Large intestine (tissue), 3 donors: ENCODE results near the gene MAMLD1. TPM values are rescaled to one million over a fixed set of nuclear protein-coding genes. Genes with fewer than 3 reads are reported as not detected.

Source experiments
- DNase-seq, 2 donors: peaks; one replicate each; pipeline versions ENCODE4 v3.0.0 to v3.0.0-alpha.2; 2013
- H3K27ac ChIP-seq: one replicate; pipeline ENCODE4 v1.5.1; 2013; ENCODE audit warnings: low read length
- H3K27me3 ChIP-seq: 2 replicates; pipeline ENCODE4 v1.6.1; 2013; ENCODE audit warnings: low read length; ENCODE audit not compliant: control insufficient read depth, insufficient read depth
- H3K36me3 ChIP-seq: 2 replicates; pipeline ENCODE4 v1.6.1; 2013; ENCODE audit warnings: low read length; ENCODE audit not compliant: control insufficient read depth, insufficient read depth
- H3K4me1 ChIP-seq: one replicate; pipeline ENCODE4 v1.6.1; 2013; ENCODE audit warnings: low read length; ENCODE audit not compliant: control insufficient read depth, insufficient read depth
- H3K4me3 ChIP-seq: one replicate; pipeline ENCODE4 v1.5.1; 2013; ENCODE audit warnings: low read length
- H3K9me3 ChIP-seq: one replicate; pipeline ENCODE4 v1.6.1; 2013; ENCODE audit warnings: mild to moderate bottlenecking, low read depth, low read length, moderate library complexity; ENCODE audit not compliant: control insufficient read depth
- WGBS: methylation state at CpG from one replicate; pipeline ENCODE4 v1.1.5; 2013; ENCODE audit warnings: low lambda C conversion rate; ENCODE audit not compliant: insufficient coverage; 5-methylcytosine and 5-hydroxymethylcytosine counted together
- polyA plus RNA-seq: library from polyadenylated mRNA; unstranded; fragments of 120-200 nt; gene quantifications from one replicate; pipeline ENCODE4 v1.2.1, GENCODE V29; 2013

MAMLD1 gene
- polyA plus RNA-seq, 1 donor = 3.8 TPM

DNA sequence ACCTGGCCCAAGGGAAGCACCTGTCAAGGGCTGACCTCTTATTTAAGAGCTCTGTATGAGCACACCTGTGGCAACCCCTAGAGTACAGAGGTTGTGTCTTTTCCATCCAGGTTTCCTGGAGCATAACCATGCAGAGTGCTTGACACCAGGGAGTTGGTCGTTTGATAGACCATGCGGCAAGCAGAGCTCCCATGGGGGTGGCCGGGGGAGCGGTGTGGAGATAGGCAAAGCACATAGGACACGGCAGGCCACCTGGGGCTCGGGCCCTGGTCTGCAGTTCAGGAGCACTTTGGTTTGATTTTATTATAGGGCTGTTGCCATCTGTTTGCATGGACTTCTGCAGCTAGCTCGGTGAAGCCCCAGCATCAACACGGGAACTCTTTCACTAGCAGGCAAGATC is 110.3 kb downstream of the MAMLD1 start:
- Histone ChIP-seq H3K27ac (no peak overlapping the region), H3K9me3 (no peaks in the 10 kb centered on the region), H3K27me3 (no peaks in the 10 kb centered on the region), H3K4me1 (no peaks in the 10 kb centered on the region), H3K4me3 (no peak overlapping the region), H3K36me3 (no peaks in the 10 kb centered on the region)
- no peak for DNase-seq
- WGBS = no CpG with 5 or more reads among the region's 8 CpGs

DNA sequence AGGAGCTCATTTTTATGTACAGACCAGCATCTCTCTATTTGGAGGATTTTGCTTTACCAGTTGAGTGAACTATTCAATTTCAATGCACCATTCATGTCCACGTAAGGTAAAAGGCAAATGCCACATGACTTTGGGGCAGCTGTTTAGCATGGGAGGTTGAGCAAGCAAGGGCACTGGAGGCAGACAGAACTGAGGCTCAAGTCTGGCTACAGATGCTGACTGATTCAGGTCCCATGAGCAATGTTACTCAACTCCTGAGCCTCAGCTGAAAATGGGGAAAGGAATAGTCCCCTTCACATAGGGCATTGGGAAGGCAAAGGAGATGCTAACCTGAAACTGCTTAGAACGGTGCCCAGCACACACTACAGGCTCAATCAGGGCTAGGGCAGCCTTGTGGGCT is 112.3 kb downstream of the MAMLD1 start:
- Histone ChIP-seq H3K4me3 (no peak overlapping the region), H3K4me1 (no peaks in the 10 kb centered on the region), H3K9me3 (no peaks in the 10 kb centered on the region), H3K27ac (no peak overlapping the region), H3K27me3 (no peaks in the 10 kb centered on the region), H3K36me3 (no peaks in the 10 kb centered on the region)
- no peak for DNase-seq
- no CpG with 5 or more reads among the region's 2 CpGs for WGBS

DNA sequence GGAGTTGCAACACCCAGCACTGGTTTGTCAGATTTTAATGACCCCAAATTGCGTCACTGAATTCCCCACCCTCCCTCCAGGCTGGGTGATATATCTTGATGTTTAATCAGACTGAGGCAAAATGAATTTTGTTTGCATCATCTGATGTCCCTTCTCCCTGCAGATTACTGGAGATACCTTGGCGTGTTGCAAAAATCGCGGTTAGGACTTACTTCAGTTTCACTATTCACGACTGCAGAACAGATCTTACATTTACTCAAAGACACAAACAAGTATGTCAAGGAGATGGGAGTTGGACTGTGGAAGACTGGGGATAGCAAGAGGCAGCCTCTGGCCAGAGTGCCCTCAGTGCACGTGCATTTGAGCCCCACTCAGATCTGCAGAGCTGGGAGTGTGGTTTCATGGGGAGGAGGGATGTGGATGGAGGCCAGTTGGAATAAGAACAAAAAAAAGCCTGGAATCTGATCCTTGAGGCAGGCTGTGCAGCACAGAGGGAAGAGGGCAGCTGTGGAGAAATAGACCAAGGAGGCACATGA is 113.1 kb downstream of the MAMLD1 start:
- Histone ChIP-seq H3K4me1 (no peaks in the 10 kb centered on the region), H3K27ac (no peak overlapping the region), H3K9me3 (no peaks in the 10 kb centered on the region), H3K27me3 (no peaks in the 10 kb centered on the region), H3K36me3 (no peaks in the 10 kb centered on the region), H3K4me3 (no peak overlapping the region)
- no peak for DNase-seq
- WGBS = no CpG with 5 or more reads among the region's 6 CpGs

DNA sequence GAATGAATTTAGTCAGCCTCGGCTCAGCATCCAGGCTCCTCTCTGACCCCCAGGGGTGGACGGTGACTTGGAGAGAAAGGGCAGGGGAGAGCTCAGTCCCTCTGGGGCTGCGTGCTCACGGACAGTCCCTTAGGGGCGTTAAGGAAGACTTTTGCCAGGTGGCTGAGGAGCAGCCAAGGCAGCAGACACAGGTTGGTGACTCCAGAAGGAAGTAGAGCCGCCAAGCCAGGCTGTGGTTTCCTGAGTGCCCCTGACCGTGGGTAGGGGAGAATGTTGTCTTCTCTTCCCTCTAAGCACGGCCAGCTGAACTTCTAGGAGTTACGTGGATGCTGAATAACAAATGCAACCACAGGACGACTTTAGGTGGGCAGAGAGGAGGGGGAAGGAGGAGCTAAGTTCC is 114.3 kb downstream of the MAMLD1 start:
- Histone ChIP-seq H3K4me3 (no peak overlapping the region), H3K27me3 (no peaks in the 10 kb centered on the region)
- no CpG with 5 or more reads among the region's 10 CpGs for WGBS

DNA sequence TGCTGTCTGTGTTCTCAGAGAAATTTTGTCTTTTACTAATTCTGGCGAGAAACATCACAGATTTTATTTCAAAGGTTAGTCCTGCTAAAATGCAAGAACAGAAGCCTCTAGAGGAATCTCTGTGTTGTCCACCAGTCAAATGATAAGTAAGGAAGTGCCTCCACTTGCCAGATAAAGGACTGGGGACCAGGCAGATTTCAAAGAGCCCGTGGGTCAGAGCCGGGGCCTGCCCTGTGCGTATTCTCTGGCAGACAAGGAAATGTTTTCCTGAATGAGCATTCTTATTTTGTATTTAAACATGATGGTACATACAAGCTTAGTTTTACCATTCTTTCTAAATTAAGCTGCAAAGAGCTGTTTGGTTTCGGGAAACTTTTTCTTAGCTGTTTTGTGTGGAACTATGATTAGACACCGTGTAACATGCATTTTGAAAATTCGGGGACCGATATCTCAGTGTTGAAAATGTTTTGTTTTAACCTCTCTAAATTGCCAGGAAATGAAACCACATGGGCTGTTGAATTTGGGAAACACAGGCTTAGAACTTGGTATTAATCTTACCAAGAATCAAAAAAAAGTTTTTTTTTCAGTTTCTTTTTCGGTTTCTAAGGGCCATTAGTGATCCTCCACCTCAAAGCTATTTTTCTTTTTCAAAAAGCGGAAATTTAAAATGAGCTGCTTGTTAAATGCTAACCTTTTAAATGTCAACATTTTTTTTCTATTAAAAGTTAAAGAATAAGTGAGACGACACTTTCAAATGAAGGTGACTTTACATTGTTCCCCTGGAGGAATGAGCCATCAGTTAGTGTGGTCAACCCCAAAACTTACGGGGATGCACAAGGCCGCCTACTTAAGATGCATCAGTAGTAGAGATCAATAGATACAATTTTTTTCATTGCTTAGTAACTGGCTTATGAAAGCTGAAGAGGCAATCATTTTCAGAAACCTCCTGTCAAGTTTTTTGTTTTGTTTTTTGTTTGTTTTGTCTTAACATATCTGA is 115.7 kb downstream of the MAMLD1 start:
- no peaks in the 10 kb centered on the region for H3K27me3 ChIP-seq
- WGBS = 100% methylated on average over 1 of the region's 13 CpGs
- H3K4me1 ChIP-seq = no peaks in the 10 kb centered on the region
- DNase-seq = no peak
- no peak overlapping the region for H3K27ac ChIP-seq
- H3K9me3 ChIP-seq = no peaks in the 10 kb centered on the region
- no peaks in the 10 kb centered on the region for H3K36me3 ChIP-seq
- H3K4me3 ChIP-seq = no peak overlapping the region

More for the DNA sequence above, 114.3 kb downstream of the MAMLD1 start:
- no peaks in the 10 kb centered on the region for H3K9me3 ChIP-seq
- H3K4me1 ChIP-seq = no peaks in the 10 kb centered on the region
- H3K36me3 ChIP-seq = no peaks in the 10 kb centered on the region
- no peak overlapping the region for H3K27ac ChIP-seq
- DNase-seq = no peak

DNA sequence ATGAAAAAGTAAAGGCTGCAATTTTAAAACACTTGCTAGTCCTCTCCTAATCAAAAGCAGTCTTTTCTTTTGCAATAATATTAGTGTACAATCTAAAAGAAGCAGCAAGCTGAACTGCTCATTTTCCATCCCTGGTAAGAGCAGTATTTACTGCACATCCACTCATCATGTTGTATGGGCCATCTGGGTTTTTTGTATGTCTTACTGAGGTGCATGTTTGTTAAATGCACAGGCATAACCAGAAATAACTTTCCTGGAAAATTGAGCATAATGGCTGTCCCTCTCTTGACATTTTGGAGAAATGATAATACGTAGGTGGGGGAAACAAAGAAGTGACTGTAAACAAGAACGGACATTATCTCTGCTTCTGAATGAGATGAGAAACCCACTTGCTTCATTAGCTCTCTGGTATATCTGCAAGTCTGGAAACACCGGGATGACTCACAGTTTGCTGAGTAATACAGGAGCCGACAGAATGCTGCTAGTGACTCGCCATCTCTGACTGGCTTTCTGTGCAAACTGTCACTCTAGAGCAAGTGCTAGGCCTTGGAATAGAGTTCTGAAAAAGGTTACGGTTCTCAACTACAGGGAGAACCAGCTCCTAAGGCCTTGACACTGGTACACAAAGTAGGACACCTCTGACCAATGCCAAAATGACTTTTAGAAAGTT is 119.6 kb downstream of the MAMLD1 start:
- Histone ChIP-seq H3K4me1 (no peaks in the 10 kb centered on the region), H3K4me3 (no peak overlapping the region), H3K27me3 (no peaks in the 10 kb centered on the region), H3K9me3 (no peaks in the 10 kb centered on the region), H3K27ac (no peak overlapping the region), H3K36me3 (no peaks in the 10 kb centered on the region)
- no peak for DNase-seq
- no CpG with 5 or more reads among the region's 6 CpGs for WGBS

DNA sequence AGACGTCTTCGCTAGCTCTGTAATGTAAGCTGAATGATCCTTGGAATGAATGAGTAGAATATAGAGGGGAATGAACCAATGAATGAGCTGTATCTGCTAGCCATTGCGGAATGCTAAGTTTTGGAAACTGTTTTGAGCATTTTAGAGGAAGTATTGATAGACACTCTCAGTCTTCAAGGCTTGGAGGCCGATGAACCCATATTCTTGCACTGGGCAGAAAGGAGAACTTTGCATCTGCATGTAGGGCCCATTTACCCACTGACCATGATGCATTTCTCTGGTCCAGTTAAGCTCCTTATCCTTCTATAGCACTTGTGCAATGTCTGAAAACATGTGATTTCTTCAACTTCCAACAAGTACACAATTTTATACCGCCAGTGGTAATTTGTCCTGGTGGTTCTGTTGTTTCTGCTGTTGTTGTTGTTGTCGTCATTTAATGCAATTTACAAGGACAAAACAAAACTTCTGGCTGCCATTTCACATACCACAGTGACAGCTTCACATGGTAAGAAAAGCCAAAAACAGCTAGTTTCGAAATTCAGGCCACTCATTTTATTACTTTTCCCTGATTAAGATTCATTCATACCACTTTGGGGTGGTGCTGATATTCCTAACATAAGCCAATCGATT is 120.4 kb downstream of the MAMLD1 start:
- Histone ChIP-seq H3K27me3 (no peaks in the 10 kb centered on the region), H3K36me3 (no peaks in the 10 kb centered on the region), H3K9me3 (no peaks in the 10 kb centered on the region), H3K4me3 (no peak overlapping the region), H3K27ac (no peak overlapping the region), H3K4me1 (no peaks in the 10 kb centered on the region)
- DNase-seq = no peak
- 100% methylated on average over 1 of the region's 8 CpGs for WGBS

DNA sequence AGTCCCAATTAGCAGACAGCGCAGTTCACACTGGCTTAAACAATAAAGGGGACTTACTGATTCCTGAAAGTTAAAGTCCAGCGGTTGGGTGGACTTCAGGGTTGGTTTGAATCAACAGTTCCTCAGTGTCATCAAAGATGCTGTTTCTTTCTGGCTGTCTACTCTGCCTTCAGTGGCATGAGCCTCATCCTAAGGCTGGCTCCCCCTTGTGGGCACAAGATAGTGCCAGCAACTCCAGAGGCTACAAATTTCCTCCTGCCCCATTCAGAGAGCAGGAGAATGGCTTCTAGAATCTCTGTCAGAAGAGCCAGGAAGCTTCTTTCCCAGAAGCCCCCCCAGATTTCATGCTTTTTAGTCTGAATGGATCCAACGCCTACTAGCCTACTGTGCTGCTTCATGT is 122.9 kb downstream of the MAMLD1 start:
- Histone ChIP-seq H3K4me3 (no peak overlapping the region), H3K4me1 (no peaks in the 10 kb centered on the region), H3K27ac (no peak overlapping the region), H3K36me3 (no peaks in the 10 kb centered on the region), H3K27me3 (no peaks in the 10 kb centered on the region), H3K9me3 (no peaks in the 10 kb centered on the region)
- DNase-seq = peak in 1 of 2 donors; percentile 21
- WGBS = no CpG with 5 or more reads among the region's 3 CpGs

DNA sequence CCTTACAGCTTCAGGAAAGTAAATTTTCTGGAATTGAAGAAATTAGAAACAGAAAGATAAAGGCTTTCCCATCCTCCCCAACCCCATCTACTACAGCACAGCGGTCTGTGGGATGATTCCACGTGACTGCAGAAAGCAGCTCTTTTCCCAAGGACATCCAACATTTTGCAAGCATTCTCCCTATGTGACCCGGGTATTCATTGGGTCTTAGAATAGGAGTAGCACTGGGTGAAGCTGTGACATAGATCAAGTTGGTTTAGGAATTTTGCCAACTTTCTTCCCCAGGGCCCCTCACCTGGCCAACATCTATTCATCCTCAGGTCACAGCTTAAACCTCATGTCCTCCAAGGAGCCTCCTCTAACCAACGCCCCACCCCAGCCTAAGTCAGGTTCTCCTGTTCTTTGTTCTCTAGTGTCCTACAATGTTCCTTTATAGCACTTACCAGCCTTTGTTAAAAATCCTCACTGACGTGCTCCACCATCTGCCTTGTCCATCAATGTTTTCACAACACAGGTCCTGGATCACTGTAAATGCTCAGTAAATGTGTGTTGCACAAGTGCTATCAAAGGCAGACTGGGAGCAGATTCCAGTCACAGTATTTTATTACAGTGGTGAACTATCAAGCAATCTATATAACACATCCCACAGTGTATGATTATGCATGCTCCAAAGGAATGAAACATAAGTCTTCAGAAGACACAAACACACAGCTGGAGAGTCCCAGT is 124.4 kb downstream of the MAMLD1 start:
- no CpG with 5 or more reads among the region's 5 CpGs for WGBS
- no peak overlapping the region for H3K4me3 ChIP-seq
- no peak overlapping the region for H3K27ac ChIP-seq

More for the DNA sequence above, 124.4 kb downstream of the MAMLD1 start:
- H3K36me3 ChIP-seq = no peaks in the 10 kb centered on the region
- no peak for DNase-seq
- no peaks in the 10 kb centered on the region for H3K27me3 ChIP-seq
- H3K9me3 ChIP-seq = no peaks in the 10 kb centered on the region
- no peaks in the 10 kb centered on the region for H3K4me1 ChIP-seq
